ENCODE results near the gene ACSM4. TPM values are rescaled to one million over a fixed set of nuclear protein-coding genes. Genes with fewer than 3 reads are reported as not detected.
"Not testable (repeated sequence)": the region's sequence is repeated elsewhere in the genome, so short reads cannot be mapped to it uniquely, and the experiment has no call there.

ACSM4 gene
- polyA plus RNA-seq, 3 donors, result 0.17 TPM; not detected in 2

- no peak for DNase-seq (ENCODE audit: extremely low read depth in 1 of 11, low read depth in 9 of 11, low spot score in 4 of 11)
Measured at GRCh38 chr12:7322599-7322998, 18.7 kb downstream of the ACSM4 start.

- no peak for DNase-seq (ENCODE audit: extremely low read depth in 1 of 11, low read depth in 9 of 11, low spot score in 4 of 11)
Measured at GRCh38 chr12:7324176-7324575, 20.3 kb downstream of the ACSM4 start.

GRCh38 chr12:7327918-7328317, 24.0 kb downstream of the ACSM4 start:
- no peak for DNase-seq (ENCODE audit: extremely low read depth in 1 of 11, low read depth in 9 of 11, low spot score in 4 of 11)

- not testable (repeated sequence) for DNase-seq (ENCODE audit: extremely low read depth in 1 of 11, low read depth in 9 of 11, low spot score in 4 of 11)
Measured at GRCh38 chr12:7337790-7338189, 33.9 kb downstream of the ACSM4 start.

- DNase-seq (ENCODE audit: extremely low read depth in 1 of 11, low read depth in 9 of 11, low spot score in 4 of 11), result no peak
Measured at GRCh38 chr12:7339675-7340074, 35.8 kb downstream of the ACSM4 start.

- DNase-seq (ENCODE audit: extremely low read depth in 1 of 11, low read depth in 9 of 11, low spot score in 4 of 11), result no peak
Measured at GRCh38 chr12:7344833-7345606, 41.1 kb downstream of the ACSM4 start.

GRCh38 chr12:7346551-7347225, 42.8 kb downstream of the ACSM4 start:
- no peak for DNase-seq (ENCODE audit: extremely low read depth in 1 of 11, low read depth in 9 of 11, low spot score in 4 of 11)

- DNase-seq (ENCODE audit: extremely low read depth in 1 of 11, low read depth in 9 of 11, low spot score in 4 of 11), result no peak
Measured at GRCh38 chr12:7349418-7349817, 45.5 kb downstream of the ACSM4 start.

- DNase-seq (ENCODE audit: extremely low read depth in 1 of 11, low read depth in 9 of 11, low spot score in 4 of 11), result no peak
Measured at GRCh38 chr12:7351177-7351576, 47.3 kb downstream of the ACSM4 start.

- no peak for DNase-seq (ENCODE audit: extremely low read depth in 1 of 11, low read depth in 9 of 11, low spot score in 4 of 11)
Measured at GRCh38 chr12:7352661-7353060, 48.8 kb downstream of the ACSM4 start.

GRCh38 chr12:7354529-7354928, 50.7 kb downstream of the ACSM4 start:
- no peak for DNase-seq (ENCODE audit: extremely low read depth in 1 of 11, low read depth in 9 of 11, low spot score in 4 of 11)

GRCh38 chr12:7361265-7361664, 57.4 kb downstream of the ACSM4 start:
- no peak for DNase-seq (ENCODE audit: extremely low read depth in 1 of 11, low read depth in 9 of 11, low spot score in 4 of 11)

GRCh38 chr12:7362734-7363133, 58.9 kb downstream of the ACSM4 start:
- no peak for DNase-seq (ENCODE audit: extremely low read depth in 1 of 11, low read depth in 9 of 11, low spot score in 4 of 11)

- no peak for DNase-seq (ENCODE audit: extremely low read depth in 1 of 11, low read depth in 9 of 11, low spot score in 4 of 11)
Measured at GRCh38 chr12:7369274-7369729, 65.4 kb downstream of the ACSM4 start.

GRCh38 chr12:7373226-7373625, 69.4 kb downstream of the ACSM4 start:
- DNase-seq (ENCODE audit: extremely low read depth in 1 of 11, low read depth in 9 of 11, low spot score in 4 of 11), result no peak

GRCh38 chr12:7374423-7375144, 70.7 kb downstream of the ACSM4 start:
- DNase-seq (ENCODE audit: extremely low read depth in 1 of 11, low read depth in 9 of 11, low spot score in 4 of 11), result peak in 3 of 11 donors; percentile 1 to 7 (median 2)

- DNase-seq (ENCODE audit: extremely low read depth in 1 of 11, low read depth in 9 of 11, low spot score in 4 of 11), result no peak
Measured at GRCh38 chr12:7375145-7375543, 71.3 kb downstream of the ACSM4 start.

- no peak for DNase-seq (ENCODE audit: extremely low read depth in 1 of 11, low read depth in 9 of 11, low spot score in 4 of 11)
Measured at GRCh38 chr12:7376196-7376595, 72.3 kb downstream of the ACSM4 start.
